GM23338 (cell line): Measurements from ENCODE around the gene IPCEF1. TPM values are rescaled to one million over a fixed set of nuclear protein-coding genes. Genes with fewer than 3 reads are reported as not detected.

Experiments
- ATAC-seq: fragments of 200-7000 bp; cut with Tn5 transposase; 3 replicates; pipeline ENCODE4 v1.9.1; 2020
- DNase-seq: peaks from one replicate; pipeline ENCODE4 v3.0.0-alpha.2; 2015; ENCODE audit warnings: low spot score
- H2AFZ ChIP-seq: fragments of 200-600 bp; sonication (generic); 2 replicates; pipeline ENCODE4 v1.8.0; 2016; ENCODE audit warnings: antibody characterized with exemption, mild to moderate bottlenecking, moderate library complexity
- H3F3A ChIP-seq: fragments of 200-600 bp; sonication (generic); replicated peaks from 2 replicates; pipeline ENCODE4 v1.8.0; 2017; ENCODE audit warnings: antibody characterized with exemption, mixed run types, low read depth
- H3K27ac ChIP-seq: fragments of 200-600 bp; sonication (generic); 2 replicates; pipeline ENCODE4 v1.6.1; 2016; ENCODE audit warnings: low read depth
- H3K27me3 ChIP-seq: fragments of 200-600 bp; sonication (generic); 2 replicates; pipeline ENCODE4 v1.8.0; 2016; ENCODE audit warnings: mild to moderate bottlenecking, mixed run types, moderate library complexity; ENCODE audit not compliant: insufficient read depth
- H3K36me3 ChIP-seq: fragments of 200-600 bp; sonication (generic); 2 replicates; pipeline ENCODE4 v1.8.0; 2016; ENCODE audit warnings: mild to moderate bottlenecking; ENCODE audit not compliant: insufficient read depth
- H3K4me1 ChIP-seq: fragments of 200-600 bp; sonication (generic); 2 replicates; pipeline ENCODE4 v1.8.0; 2016; ENCODE audit warnings: mild to moderate bottlenecking, moderate library complexity; ENCODE audit not compliant: insufficient read depth
- H3K4me2 ChIP-seq: fragments of 200-600 bp; sonication (generic); 2 replicates; pipeline ENCODE4 v1.7.1; 2017; ENCODE audit warnings: mixed run types
- H3K4me3 ChIP-seq: fragments of 200-600 bp; sonication (generic); 2 replicates; pipeline ENCODE4 v1.6.1; 2016; ENCODE audit warnings: mixed run types
- H3K79me2 ChIP-seq: fragments of 200-600 bp; sonication (generic); replicated peaks from 2 replicates; pipeline ENCODE4 v1.8.0; 2017; ENCODE audit warnings: mild to moderate bottlenecking; ENCODE audit not compliant: insufficient read depth
- H3K9me2 ChIP-seq: fragments of 200-600 bp; sonication (generic); 2 replicates; pipeline ENCODE4 v1.8.0; 2017; ENCODE audit not compliant: insufficient read depth
- H4K20me1 ChIP-seq: fragments of 200-600 bp; sonication (generic); replicated peaks from 2 replicates; pipeline ENCODE4 v1.8.0; 2017; ENCODE audit warnings: mild to moderate bottlenecking; ENCODE audit not compliant: insufficient read depth
- H3K27ac Mint-ChIP-seq: 2 replicates; pipeline ENCODE4 v1.8.0; 2020; ENCODE audit warnings: inconsistent platforms, mild to moderate bottlenecking, moderate library complexity, mixed read lengths
- H3K27me3 Mint-ChIP-seq: 3 replicates; pipeline ENCODE4 v1.8.0; 2022; ENCODE audit warnings: low read depth, mild to moderate bottlenecking, moderate library complexity, mixed read lengths, inconsistent platforms; ENCODE audit not compliant: insufficient read depth, poor library complexity
- H3K36me3 Mint-ChIP-seq: 3 replicates; pipeline ENCODE4 v1.8.0; 2021; ENCODE audit warnings: low read depth, mild to moderate bottlenecking, inconsistent platforms, moderate library complexity, mixed read lengths
- H3K4me1 Mint-ChIP-seq: 3 replicates; pipeline ENCODE4 v1.8.0; 2020; ENCODE audit warnings: mild to moderate bottlenecking, inconsistent platforms, mixed read lengths
- H3K4me3 Mint-ChIP-seq: 3 replicates; pipeline ENCODE4 v1.8.0; 2021; ENCODE audit warnings: moderate library complexity, mild to moderate bottlenecking, inconsistent platforms, mixed read lengths
- H3K9me3 Mint-ChIP-seq: 3 replicates; pipeline ENCODE4 v1.8.0; 2020; ENCODE audit warnings: moderate library complexity, mild to moderate bottlenecking, inconsistent platforms, mixed read lengths
- CREB1 ChIP-seq: fragments of 250-450 bp; sonication (Bioruptor Pico); IDR thresholded peaks from 2 replicates; pipeline ENCODE4 v1.5.0; 2020; ENCODE audit warnings: low read depth, mild to moderate bottlenecking, moderate library complexity
- EZH2 ChIP-seq: fragments of 200-600 bp; sonication (generic); IDR thresholded peaks from one replicate; pipeline ENCODE4 v1.8.0; 2017; ENCODE audit warnings: antibody characterized with exemption, mild to moderate bottlenecking, low read depth; ENCODE audit not compliant: unreplicated experiment
- EZH2phosphoT487 ChIP-seq: fragments of 200-600 bp; sonication (generic); IDR thresholded peaks from one replicate; pipeline ENCODE4 v1.8.1; 2018; ENCODE audit warnings: antibody characterized with exemption; ENCODE audit not compliant: unreplicated experiment
- JUNB ChIP-seq: IDR thresholded peaks from one replicate; pipeline ENCODE4 v1.6.1; 2016; ENCODE audit warnings: antibody characterized with exemption; ENCODE audit not compliant: unreplicated experiment
- NANOG ChIP-seq: IDR thresholded peaks from 2 replicates; pipeline ENCODE4 v1.6.1; 2016; ENCODE audit warnings: antibody characterized with exemption, borderline replicate concordance
- POLR2AphosphoS5 ChIP-seq: IDR thresholded peaks from 2 replicates; pipeline ENCODE4 v1.6.1; 2016; ENCODE audit warnings: antibody characterized with exemption, low read depth
- STAT1 ChIP-seq: IDR thresholded peaks from one replicate; pipeline ENCODE4 v1.6.1; 2016; ENCODE audit warnings: antibody characterized with exemption; ENCODE audit not compliant: unreplicated experiment
- ZNF114 ChIP-seq: fragments of 250-450 bp; sonication (Bioruptor Pico); IDR thresholded peaks from 2 replicates; pipeline ENCODE4 v1.5.0; 2020; ENCODE audit warnings: mild to moderate bottlenecking, moderate library complexity
- ZNF331 ChIP-seq: fragments of 250-450 bp; sonication (Bioruptor Pico); IDR thresholded peaks from 2 replicates; pipeline ENCODE4 v1.5.0; 2020; ENCODE audit warnings: low read depth, mild to moderate bottlenecking, moderate library complexity
- polyA plus RNA-seq: library from polyadenylated mRNA; unstranded; fragments of >200 nt; fragmentation: Nextera tagmentation; extraction: Ambion mirVana; gene quantifications from 2 replicates; pipeline ENCODE4 v1.2.1, GENCODE V29; 2016
- total RNA-seq: library from RNA; depleted of rRNA; stranded (reverse); fragments of >200 nt; shearing (Covaris generic); gene quantifications from 2 replicates; pipeline ENCODE4 v1.2.3, GENCODE V29; 2014
- TF ChIP-seq, protein P1 (sequence below): IDR thresholded peaks from 2 replicates; pipeline ENCODE4 v1.6.1; 2016; ENCODE audit warnings: antibody characterized with exemption
- TF ChIP-seq, protein P2 (sequence below): fragments of 250-450 bp; sonication (Bioruptor Pico); IDR thresholded peaks from 2 replicates; pipeline ENCODE4 v1.5.0; 2020; ENCODE audit warnings: mild to moderate bottlenecking, moderate library complexity
- TF ChIP-seq, protein P3 (sequence below), 2 experiments: fragments of 200-600 bp in 1 of 2; sonication (generic) in 1 of 2; conservative IDR thresholded peaks; 2 replicates each; pipeline versions ENCODE4 v1.5.1 to v1.6.1; 2016 to 2017; ENCODE audit warnings: antibody characterized with exemption in 2 of 2, low read depth in 2 of 2, mild to moderate bottlenecking in 2 of 2, moderate library complexity in 1 of 2
- TF ChIP-seq, protein P4 (sequence below): IDR thresholded peaks from one replicate; pipeline ENCODE4 v1.6.1; 2018; ENCODE audit warnings: antibody characterized with exemption; ENCODE audit not compliant: unreplicated experiment

The IPCEF1 gene
- total and polyA plus RNA-seq, 2 experiments from 2014 or later = 0.15 to 1.8 TPM

DNA sequence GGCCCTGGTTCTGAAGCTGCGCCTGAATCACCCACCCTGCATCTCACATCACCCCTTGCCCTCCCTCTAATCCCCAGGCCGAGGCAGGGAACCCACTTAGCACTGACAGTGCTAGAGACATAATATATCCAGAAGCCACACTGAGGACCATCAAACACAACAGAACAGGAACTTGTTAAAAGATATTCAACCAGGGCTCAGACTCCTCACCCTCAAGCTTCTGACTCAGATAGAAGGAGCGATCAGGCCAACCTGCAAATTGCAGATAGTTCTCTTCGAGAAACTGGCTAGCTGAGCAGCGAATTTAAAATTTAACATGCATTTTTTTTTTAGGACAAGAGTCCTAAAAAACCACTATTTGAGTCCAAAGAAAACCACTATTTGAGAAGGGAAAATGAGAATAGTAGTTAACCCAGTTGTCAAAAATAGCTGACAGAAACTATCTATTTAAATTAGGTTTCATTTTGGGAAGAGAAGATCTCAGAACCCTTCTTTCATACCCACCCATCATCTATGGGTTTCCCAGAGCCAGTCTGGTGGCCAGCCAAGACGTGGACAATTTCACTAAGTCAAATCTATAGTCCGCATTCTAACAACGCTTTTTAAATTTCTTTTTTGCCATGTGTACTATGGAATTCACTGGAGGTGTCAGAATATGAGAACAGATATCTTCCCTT lies 222.0 kb downstream of the IPCEF1 start:
- ATAC-seq (no peak), DNase-seq (no peak)
- Histone ChIP-seq H3K36me3 (no peaks in the 10 kb centered on the region), H3K79me2 (no peaks in the 10 kb centered on the region), H4K20me1 (no peaks in the 10 kb centered on the region), H3K4me1 (no peaks in the 10 kb centered on the region), H3K9me2 (no peaks in the 10 kb centered on the region), H3K4me3 (no peak overlapping the region), H2AFZ (no peak overlapping the region), H3K27me3 (no peaks in the 10 kb centered on the region), H3F3A (no peaks in the 10 kb centered on the region), H3K27ac (no peak overlapping the region), H3K4me2 (no peak overlapping the region)
- Mint-ChIP-seq H3K9me3 (no peaks in the 10 kb centered on the region), H3K36me3 (no peaks in the 10 kb centered on the region), H3K27ac (no peak overlapping the region), H3K27me3 (peaks cover 2% of the 10 kb centered on the region), H3K4me1 (peaks cover 4% of the 10 kb centered on the region), H3K4me3 (no peak overlapping the region)
- TF ChIP-seq JUNB (no peak), EZH2phosphoT487 (no peak), ZNF114 (CRISPR knock-in tag) (no peak), ZNF331 (no peak), NANOG (no peak), EZH2 (no peak), STAT1 (no peak), CREB1 (CRISPR knock-in tag) (no peak), POLR2AphosphoS5 (no peak)
- TF ChIP-seq, protein P1, sequence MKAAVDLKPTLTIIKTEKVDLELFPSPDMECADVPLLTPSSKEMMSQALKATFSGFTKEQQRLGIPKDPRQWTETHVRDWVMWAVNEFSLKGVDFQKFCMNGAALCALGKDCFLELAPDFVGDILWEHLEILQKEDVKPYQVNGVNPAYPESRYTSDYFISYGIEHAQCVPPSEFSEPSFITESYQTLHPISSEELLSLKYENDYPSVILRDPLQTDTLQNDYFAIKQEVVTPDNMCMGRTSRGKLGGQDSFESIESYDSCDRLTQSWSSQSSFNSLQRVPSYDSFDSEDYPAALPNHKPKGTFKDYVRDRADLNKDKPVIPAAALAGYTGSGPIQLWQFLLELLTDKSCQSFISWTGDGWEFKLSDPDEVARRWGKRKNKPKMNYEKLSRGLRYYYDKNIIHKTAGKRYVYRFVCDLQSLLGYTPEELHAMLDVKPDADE = no peak
- TF ChIP-seq, protein P2, sequence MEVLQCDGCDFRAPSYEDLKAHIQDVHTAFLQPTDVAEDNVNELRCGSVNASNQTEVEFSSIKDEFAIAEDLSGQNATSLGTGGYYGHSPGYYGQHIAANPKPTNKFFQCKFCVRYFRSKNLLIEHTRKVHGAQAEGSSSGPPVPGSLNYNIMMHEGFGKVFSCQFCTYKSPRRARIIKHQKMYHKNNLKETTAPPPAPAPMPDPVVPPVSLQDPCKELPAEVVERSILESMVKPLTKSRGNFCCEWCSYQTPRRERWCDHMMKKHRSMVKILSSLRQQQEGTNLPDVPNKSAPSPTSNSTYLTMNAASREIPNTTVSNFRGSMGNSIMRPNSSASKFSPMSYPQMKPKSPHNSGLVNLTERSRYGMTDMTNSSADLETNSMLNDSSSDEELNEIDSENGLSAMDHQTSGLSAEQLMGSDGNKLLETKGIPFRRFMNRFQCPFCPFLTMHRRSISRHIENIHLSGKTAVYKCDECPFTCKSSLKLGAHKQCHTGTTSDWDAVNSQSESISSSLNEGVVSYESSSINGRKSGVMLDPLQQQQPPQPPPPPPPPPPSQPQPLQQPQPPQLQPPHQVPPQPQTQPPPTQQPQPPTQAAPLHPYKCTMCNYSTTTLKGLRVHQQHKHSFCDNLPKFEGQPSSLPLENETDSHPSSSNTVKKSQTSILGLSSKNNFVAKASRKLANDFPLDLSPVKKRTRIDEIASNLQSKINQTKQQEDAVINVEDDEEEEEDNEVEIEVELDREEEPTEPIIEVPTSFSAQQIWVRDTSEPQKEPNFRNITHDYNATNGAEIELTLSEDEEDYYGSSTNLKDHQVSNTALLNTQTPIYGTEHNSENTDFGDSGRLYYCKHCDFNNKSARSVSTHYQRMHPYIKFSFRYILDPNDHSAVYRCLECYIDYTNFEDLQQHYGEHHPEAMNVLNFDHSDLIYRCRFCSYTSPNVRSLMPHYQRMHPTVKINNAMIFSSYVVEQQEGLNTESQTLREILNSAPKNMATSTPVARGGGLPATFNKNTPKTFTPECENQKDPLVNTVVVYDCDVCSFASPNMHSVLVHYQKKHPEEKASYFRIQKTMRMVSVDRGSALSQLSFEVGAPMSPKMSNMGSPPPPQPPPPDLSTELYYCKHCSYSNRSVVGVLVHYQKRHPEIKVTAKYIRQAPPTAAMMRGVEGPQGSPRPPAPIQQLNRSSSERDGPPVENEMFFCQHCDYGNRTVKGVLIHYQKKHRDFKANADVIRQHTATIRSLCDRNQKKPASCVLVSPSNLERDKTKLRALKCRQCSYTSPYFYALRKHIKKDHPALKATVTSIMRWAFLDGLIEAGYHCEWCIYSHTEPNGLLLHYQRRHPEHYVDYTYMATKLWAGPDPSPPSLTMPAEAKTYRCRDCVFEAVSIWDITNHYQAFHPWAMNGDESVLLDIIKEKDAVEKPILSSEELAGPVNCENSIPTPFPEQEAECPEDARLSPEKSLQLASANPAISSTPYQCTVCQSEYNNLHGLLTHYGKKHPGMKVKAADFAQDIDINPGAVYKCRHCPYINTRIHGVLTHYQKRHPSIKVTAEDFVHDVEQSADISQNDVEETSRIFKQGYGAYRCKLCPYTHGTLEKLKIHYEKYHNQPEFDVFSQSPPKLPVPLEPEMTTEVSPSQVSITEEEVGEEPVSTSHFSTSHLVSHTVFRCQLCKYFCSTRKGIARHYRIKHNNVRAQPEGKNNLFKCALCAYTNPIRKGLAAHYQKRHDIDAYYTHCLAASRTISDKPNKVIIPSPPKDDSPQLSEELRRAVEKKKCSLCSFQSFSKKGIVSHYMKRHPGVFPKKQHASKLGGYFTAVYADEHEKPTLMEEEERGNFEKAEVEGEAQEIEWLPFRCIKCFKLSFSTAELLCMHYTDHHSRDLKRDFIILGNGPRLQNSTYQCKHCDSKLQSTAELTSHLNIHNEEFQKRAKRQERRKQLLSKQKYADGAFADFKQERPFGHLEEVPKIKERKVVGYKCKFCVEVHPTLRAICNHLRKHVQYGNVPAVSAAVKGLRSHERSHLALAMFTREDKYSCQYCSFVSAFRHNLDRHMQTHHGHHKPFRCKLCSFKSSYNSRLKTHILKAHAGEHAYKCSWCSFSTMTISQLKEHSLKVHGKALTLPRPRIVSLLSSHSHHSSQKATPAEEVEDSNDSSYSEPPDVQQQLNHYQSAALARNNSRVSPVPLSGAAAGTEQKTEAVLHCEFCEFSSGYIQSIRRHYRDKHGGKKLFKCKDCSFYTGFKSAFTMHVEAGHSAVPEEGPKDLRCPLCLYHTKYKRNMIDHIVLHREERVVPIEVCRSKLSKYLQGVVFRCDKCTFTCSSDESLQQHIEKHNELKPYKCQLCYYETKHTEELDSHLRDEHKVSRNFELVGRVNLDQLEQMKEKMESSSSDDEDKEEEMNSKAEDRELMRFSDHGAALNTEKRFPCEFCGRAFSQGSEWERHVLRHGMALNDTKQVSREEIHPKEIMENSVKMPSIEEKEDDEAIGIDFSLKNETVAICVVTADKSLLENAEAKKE (CRISPR knock-in tag) = no peak
- TF ChIP-seq, protein P3, sequence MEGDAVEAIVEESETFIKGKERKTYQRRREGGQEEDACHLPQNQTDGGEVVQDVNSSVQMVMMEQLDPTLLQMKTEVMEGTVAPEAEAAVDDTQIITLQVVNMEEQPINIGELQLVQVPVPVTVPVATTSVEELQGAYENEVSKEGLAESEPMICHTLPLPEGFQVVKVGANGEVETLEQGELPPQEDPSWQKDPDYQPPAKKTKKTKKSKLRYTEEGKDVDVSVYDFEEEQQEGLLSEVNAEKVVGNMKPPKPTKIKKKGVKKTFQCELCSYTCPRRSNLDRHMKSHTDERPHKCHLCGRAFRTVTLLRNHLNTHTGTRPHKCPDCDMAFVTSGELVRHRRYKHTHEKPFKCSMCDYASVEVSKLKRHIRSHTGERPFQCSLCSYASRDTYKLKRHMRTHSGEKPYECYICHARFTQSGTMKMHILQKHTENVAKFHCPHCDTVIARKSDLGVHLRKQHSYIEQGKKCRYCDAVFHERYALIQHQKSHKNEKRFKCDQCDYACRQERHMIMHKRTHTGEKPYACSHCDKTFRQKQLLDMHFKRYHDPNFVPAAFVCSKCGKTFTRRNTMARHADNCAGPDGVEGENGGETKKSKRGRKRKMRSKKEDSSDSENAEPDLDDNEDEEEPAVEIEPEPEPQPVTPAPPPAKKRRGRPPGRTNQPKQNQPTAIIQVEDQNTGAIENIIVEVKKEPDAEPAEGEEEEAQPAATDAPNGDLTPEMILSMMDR (conservative IDR thresholded peaks at IDR 0.05; ENCODE audit: low read depth in 2 of 2) = no peak
- TF ChIP-seq, protein P4, sequence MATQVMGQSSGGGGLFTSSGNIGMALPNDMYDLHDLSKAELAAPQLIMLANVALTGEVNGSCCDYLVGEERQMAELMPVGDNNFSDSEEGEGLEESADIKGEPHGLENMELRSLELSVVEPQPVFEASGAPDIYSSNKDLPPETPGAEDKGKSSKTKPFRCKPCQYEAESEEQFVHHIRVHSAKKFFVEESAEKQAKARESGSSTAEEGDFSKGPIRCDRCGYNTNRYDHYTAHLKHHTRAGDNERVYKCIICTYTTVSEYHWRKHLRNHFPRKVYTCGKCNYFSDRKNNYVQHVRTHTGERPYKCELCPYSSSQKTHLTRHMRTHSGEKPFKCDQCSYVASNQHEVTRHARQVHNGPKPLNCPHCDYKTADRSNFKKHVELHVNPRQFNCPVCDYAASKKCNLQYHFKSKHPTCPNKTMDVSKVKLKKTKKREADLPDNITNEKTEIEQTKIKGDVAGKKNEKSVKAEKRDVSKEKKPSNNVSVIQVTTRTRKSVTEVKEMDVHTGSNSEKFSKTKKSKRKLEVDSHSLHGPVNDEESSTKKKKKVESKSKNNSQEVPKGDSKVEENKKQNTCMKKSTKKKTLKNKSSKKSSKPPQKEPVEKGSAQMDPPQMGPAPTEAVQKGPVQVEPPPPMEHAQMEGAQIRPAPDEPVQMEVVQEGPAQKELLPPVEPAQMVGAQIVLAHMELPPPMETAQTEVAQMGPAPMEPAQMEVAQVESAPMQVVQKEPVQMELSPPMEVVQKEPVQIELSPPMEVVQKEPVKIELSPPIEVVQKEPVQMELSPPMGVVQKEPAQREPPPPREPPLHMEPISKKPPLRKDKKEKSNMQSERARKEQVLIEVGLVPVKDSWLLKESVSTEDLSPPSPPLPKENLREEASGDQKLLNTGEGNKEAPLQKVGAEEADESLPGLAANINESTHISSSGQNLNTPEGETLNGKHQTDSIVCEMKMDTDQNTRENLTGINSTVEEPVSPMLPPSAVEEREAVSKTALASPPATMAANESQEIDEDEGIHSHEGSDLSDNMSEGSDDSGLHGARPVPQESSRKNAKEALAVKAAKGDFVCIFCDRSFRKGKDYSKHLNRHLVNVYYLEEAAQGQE = no peak
